A375 (cell line): ENCODE measurements around the gene SAMM50. TPM values are rescaled to one million over a fixed set of nuclear protein-coding genes. Genes with fewer than 3 reads are reported as not detected.

Experiments
- total RNA-seq: library from RNA; depleted of rRNA; stranded (reverse); fragments of >200 nt; shearing (Covaris generic); gene quantifications from 2 replicates; pipeline ENCODE4 v1.2.3, GENCODE V29; 2014; rRNA removed

The SAMM50 gene
- total RNA-seq = 29.8 and 31.8 TPM in 2 replicates

GRCh38 chr22:43955040-43955882 lies at the start of gene SAMM50:
Gene SAMM50, plus strand, starts transcription at chr22:43955442. Its CDS starts 136 bp downstream, at chr22:43955578.

GRCh38 chr22:43923631-43924464 lies 31.4 kb upstream of the SAMM50 start, which contains the start of gene PNPLA3:
Gene PNPLA3, plus strand, starts transcription at chr22:43923805. Its CDS starts 107 bp downstream, at chr22:43923912.

GRCh38 chr22:44024288-44024921 lies 69.2 kb downstream of the SAMM50 start, which contains the start of gene PARVB:
Gene PARVB, plus strand, starts transcription at chr22:44024302. Its CDS starts 38 bp downstream, at chr22:44024340.

Other genes with a start within 250 kb of the SAMM50 start
- 0.13 and 0.26 TPM in 2 replicates for gene EFCAB6, start 143.1 kb upstream of the SAMM50 start, total RNA-seq
- gene SULT4A1, start 92.9 kb upstream of the SAMM50 start, total RNA-seq = 0.19 TPM in 1 of 2 replicates, not detected in the other
- gene PNPLA5, start 63.4 kb upstream of the SAMM50 start, total RNA-seq = not detected in 2 replicates
- 2.5 and 5.7 TPM in 2 replicates for gene PNPLA3, start 31.6 kb upstream of the SAMM50 start, total RNA-seq
- 57.9 and 68.5 TPM in 2 replicates for gene PARVB, start 68.9 kb downstream of the SAMM50 start, total RNA-seq
- 0.34 and 1.1 TPM in 2 replicates for gene PARVG, start 225.5 kb downstream of the SAMM50 start, total RNA-seq